NB4 (cell line): ENCODE results near the gene CAPG.

Experiments used
- POLR2A ChIP-seq: IDR thresholded peaks from 2 replicates; pipeline ENCODE4 v1.6.1; 2011; ENCODE audit warnings: mild to moderate bottlenecking; ENCODE audit not compliant: insufficient read length; ENCODE audit errors: extremely low read depth
- TF ChIP-seq, protein P1 (sequence below): IDR thresholded peaks from one replicate; pipeline ENCODE4 v1.5.1; 2012; ENCODE audit warnings: low read depth, low read length

DNA sequence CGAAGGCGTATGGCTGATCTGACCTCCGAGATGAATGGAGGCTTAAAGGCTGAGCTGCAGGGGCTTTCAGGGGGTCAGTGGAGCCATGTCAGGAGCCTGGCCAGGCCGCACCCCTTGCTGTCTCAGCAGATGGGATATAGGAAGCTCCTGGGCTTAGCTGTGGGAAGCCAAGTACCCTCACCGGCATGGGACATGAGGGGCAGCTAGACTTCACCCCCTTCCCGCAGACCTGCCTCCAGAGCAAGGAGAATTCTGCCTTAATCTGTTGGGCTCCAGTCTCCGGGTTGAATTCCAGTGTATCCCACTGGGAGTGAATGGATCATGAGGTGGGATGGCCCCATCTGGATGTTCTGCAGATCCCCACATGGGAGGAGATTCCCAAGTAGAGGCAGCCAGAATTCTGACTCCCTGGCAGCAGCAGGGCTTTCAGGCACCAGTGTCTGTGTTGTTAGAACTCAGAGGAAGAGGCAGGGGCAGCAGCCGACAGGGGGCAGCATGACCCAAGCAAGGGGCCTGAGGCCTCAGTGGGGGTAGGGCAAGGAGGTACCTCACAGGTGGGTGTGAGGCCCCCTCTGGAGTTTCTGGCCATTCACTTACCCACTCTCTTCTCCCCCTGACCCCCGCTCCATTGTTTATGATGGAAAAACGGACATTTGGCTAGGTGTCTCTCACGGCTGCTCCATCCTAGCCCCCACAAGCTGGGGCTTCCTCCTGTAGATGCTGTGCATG is 19.1 kb downstream of the CAPG start:
- TF ChIP-seq, protein P1, sequence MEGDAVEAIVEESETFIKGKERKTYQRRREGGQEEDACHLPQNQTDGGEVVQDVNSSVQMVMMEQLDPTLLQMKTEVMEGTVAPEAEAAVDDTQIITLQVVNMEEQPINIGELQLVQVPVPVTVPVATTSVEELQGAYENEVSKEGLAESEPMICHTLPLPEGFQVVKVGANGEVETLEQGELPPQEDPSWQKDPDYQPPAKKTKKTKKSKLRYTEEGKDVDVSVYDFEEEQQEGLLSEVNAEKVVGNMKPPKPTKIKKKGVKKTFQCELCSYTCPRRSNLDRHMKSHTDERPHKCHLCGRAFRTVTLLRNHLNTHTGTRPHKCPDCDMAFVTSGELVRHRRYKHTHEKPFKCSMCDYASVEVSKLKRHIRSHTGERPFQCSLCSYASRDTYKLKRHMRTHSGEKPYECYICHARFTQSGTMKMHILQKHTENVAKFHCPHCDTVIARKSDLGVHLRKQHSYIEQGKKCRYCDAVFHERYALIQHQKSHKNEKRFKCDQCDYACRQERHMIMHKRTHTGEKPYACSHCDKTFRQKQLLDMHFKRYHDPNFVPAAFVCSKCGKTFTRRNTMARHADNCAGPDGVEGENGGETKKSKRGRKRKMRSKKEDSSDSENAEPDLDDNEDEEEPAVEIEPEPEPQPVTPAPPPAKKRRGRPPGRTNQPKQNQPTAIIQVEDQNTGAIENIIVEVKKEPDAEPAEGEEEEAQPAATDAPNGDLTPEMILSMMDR, result peak; percentile 87
- TF ChIP-seq POLR2A, result no peak
